SK-N-SH (cell line): ENCODE results near the gene CDK10. TPM values are rescaled to one million over a fixed set of nuclear protein-coding genes. Genes with fewer than 3 reads are reported as not detected.

Source experiments
- CTCF ChIA-PET: fragments of 300-600, 350-600 bp; formaldehyde crosslinking; extraction: SDS; loops from one replicate; lab custom pipeline; 2021; lab: Yijun Ruan, JAX
- POLR2A ChIA-PET: fragments of 350-600 bp; sonication (Branson Sonifier 250); formaldehyde crosslinking; extraction: SDS; loops from one replicate; lab custom pipeline; 2020; ENCODE audit warnings: antibody characterized with exemption, inconsistent platforms; lab: Yijun Ruan, JAX
- DNase-seq: peaks from one replicate; pipeline ENCODE4 v3.0.0; 2012
- H2AFZ ChIP-seq: fragments of 200-600 bp; sonication (generic); 2 replicates; pipeline ENCODE4 v1.8.1; 2016; ENCODE audit warnings: antibody characterized with exemption, mild to moderate bottlenecking, low read depth
- H3F3A ChIP-seq: fragments of 200-600 bp; sonication (generic); replicated peaks from 2 replicates; pipeline ENCODE3; 2016; ENCODE audit warnings: antibody characterized with exemption, mild to moderate bottlenecking; ENCODE audit not compliant: insufficient read depth
- H3K27ac ChIP-seq, 2 experiments: fragments of 200-500 bp in 1 of 2; fragments of 200-600 bp in 1 of 2; sonication (Bioruptor generic) in 1 of 2; sonication (generic), shearing (Covaris generic) in 1 of 2; 2 replicates each; pipeline versions ENCODE4 v1.5.1 to v1.6.1; 2014 to 2016; ENCODE audit warnings: low read depth in 2 of 2, inconsistent platforms in 1 of 2, low read length in 1 of 2, mild to moderate bottlenecking in 1 of 2, mixed read lengths in 1 of 2
- H3K27me3 ChIP-seq: fragments of 200-600 bp; sonication (generic), shearing (Covaris generic); 2 replicates; pipeline ENCODE4 v1.6.1; 2016; ENCODE audit warnings: mixed run types; ENCODE audit not compliant: insufficient read depth
- H3K36me3 ChIP-seq, 2 experiments: fragments of 200-500 bp in 1 of 2; fragments of 200-600 bp in 1 of 2; sonication (Bioruptor generic) in 1 of 2; sonication (generic) in 1 of 2; replicated peaks in 1 of 2; 2 replicates each; pipeline versions ENCODE3 to v1.5.1; 2014 to 2016; ENCODE audit warnings: low read length in 1 of 2, mild to moderate bottlenecking in 1 of 2; ENCODE audit not compliant: insufficient read depth in 2 of 2, control insufficient read depth in 1 of 2
- H3K4me1 ChIP-seq, 2 experiments: fragments of 200-500 bp in 1 of 2; fragments of 200-600 bp in 1 of 2; sonication (Bioruptor generic) in 1 of 2; sonication (generic), shearing (Covaris generic) in 1 of 2; 2 replicates each; pipeline versions ENCODE4 v1.5.1 to v1.6.1; 2014 to 2016; ENCODE audit warnings: low read depth in 1 of 2, low read length in 1 of 2, mixed run types in 1 of 2; ENCODE audit not compliant: insufficient read depth in 2 of 2, control insufficient read depth in 1 of 2
- H3K4me2 ChIP-seq: fragments of 200-600 bp; sonication (generic), shearing (Covaris generic); 2 replicates; pipeline ENCODE4 v1.6.1; 2017; ENCODE audit warnings: mixed run types
- H3K4me3 ChIP-seq, 2 experiments: fragments of 200-500 bp in 1 of 2; fragments of 200-600 bp in 1 of 2; sonication (Bioruptor generic) in 1 of 2; sonication (generic), shearing (Covaris generic) in 1 of 2; 2 replicates each; pipeline versions ENCODE4 v1.5.1 to v1.8.1; 2014 to 2016; ENCODE audit warnings: low read depth in 2 of 2, inconsistent platforms in 1 of 2, low read length in 1 of 2, mild to moderate bottlenecking in 1 of 2, mixed read lengths in 1 of 2, moderate library complexity in 1 of 2
- H3K79me2 ChIP-seq: fragments of 200-600 bp; sonication (generic); 2 replicates; pipeline ENCODE4 v1.8.1; 2017; ENCODE audit warnings: mild to moderate bottlenecking; ENCODE audit not compliant: insufficient read depth
- H3K9ac ChIP-seq: fragments of 200-600 bp; sonication (generic); 2 replicates; pipeline ENCODE4 v1.6.1; 2017; ENCODE audit warnings: mixed run types
- H3K9me2 ChIP-seq: fragments of 200-600 bp; sonication (generic); 2 replicates; pipeline ENCODE4 v1.6.1; 2017; ENCODE audit warnings: mixed run types
- H3K9me3 ChIP-seq: fragments of 200-600 bp; sonication (generic); 2 replicates; pipeline ENCODE4 v1.6.1; 2017; ENCODE audit warnings: mixed run types, mild to moderate bottlenecking, moderate library complexity
- H4K20me1 ChIP-seq: fragments of 200-600 bp; sonication (generic); 2 replicates; pipeline ENCODE4 v1.6.1; 2017; ENCODE audit warnings: mild to moderate bottlenecking, mixed run types; ENCODE audit not compliant: insufficient read depth
- CTCF ChIP-seq: fragments of 200-600 bp; sonication (generic); IDR thresholded peaks from 2 replicates; pipeline ENCODE4 v1.6.1; 2017; ENCODE audit warnings: antibody characterized with exemption, mild to moderate bottlenecking, moderate library complexity
- ELF1 ChIP-seq: IDR thresholded peaks from 2 replicates; pipeline ENCODE4 v1.4.0; 2012
- EP300 ChIP-seq, 2 experiments: IDR thresholded peaks; 2 replicates each; pipeline versions ENCODE4 v1.4.0 to v1.6.1; 2012; ENCODE audit warnings: borderline replicate concordance in 1 of 2, low read depth in 1 of 2, low read length in 1 of 2
- FOXM1 ChIP-seq: IDR thresholded peaks from 2 replicates; pipeline ENCODE4 v1.4.0; 2012; ENCODE audit warnings: low read depth, mild to moderate bottlenecking
- GABPA ChIP-seq: IDR thresholded peaks from 2 replicates; pipeline ENCODE4 v1.4.0; 2012; ENCODE audit warnings: low read depth, mild to moderate bottlenecking
- GATA2 ChIP-seq: sonication (generic); formaldehyde crosslinking; IDR thresholded peaks from 2 replicates; pipeline ENCODE4 v1.5.0; 2020; ENCODE audit warnings: mild to moderate bottlenecking, missing genetic modification reagents
- MEF2A ChIP-seq: IDR thresholded peaks from 2 replicates; pipeline ENCODE4 v1.4.0; 2012; ENCODE audit warnings: low read depth, borderline replicate concordance
- MXI1 ChIP-seq: IDR thresholded peaks from 2 replicates; pipeline ENCODE4 v1.6.1; 2012; ENCODE audit warnings: mild to moderate bottlenecking, low read depth, low read length, improper control_type of control experiment
- NFIC ChIP-seq: IDR thresholded peaks from 2 replicates; pipeline ENCODE4 v1.4.0; 2012; ENCODE audit warnings: borderline replicate concordance
- NRF1 ChIP-seq: IDR thresholded peaks from 2 replicates; pipeline ENCODE4 v1.6.1; 2012; ENCODE audit warnings: low read depth, mild to moderate bottlenecking, low read length
- PBX3 ChIP-seq: IDR thresholded peaks from 2 replicates; pipeline ENCODE4; 2012
- RAD21 ChIP-seq: IDR thresholded peaks from 2 replicates; pipeline ENCODE4 v1.6.1; 2012; ENCODE audit warnings: mild to moderate bottlenecking, low read length
- RCOR1 ChIP-seq: fragments of 150-350 bp; IDR thresholded peaks from 2 replicates; pipeline ENCODE4 v1.6.1; 2017; ENCODE audit warnings: antibody characterized with exemption, low read length
- RFX5 ChIP-seq: IDR thresholded peaks from 2 replicates; pipeline ENCODE4 v1.6.1; 2012; ENCODE audit warnings: mild to moderate bottlenecking, improper control_type of control experiment, low read length
- RXRA ChIP-seq: IDR thresholded peaks from 2 replicates; pipeline ENCODE4 v1.4.0; 2012; ENCODE audit warnings: low read depth, mild to moderate bottlenecking, borderline replicate concordance
- TAF1 ChIP-seq: IDR thresholded peaks from 2 replicates; pipeline ENCODE4 v1.6.1; 2012; ENCODE audit warnings: low read depth, mild to moderate bottlenecking, low read length, moderate library complexity, borderline replicate concordance
- YY1 ChIP-seq: IDR thresholded peaks from 2 replicates; pipeline ENCODE4 v1.4.0; 2012; ENCODE audit warnings: low read depth, mild to moderate bottlenecking
- WGBS: methylation state at CpG from one replicate; pipeline ENCODE4 v1.1.6; 2017; ENCODE audit warnings: low lambda C conversion rate; 5-methylcytosine and 5-hydroxymethylcytosine counted together
- polyA plus RNA-seq, 3 experiments: library from polyadenylated mRNA; depleted of rRNA; stranded (reverse); fragments of >200 nt; gene quantifications; 2 replicates each; pipeline ENCODE4 v1.2.3, GENCODE V29; 2012
- TF ChIP-seq, protein P1 (sequence below): IDR thresholded peaks from 2 replicates; pipeline ENCODE4 v1.4.0; 2012; ENCODE audit warnings: low read depth
- TF ChIP-seq, protein P2 (sequence below): fragments of 150-350 bp; IDR thresholded peaks from 2 replicates; pipeline ENCODE4 v1.6.1; 2017; ENCODE audit warnings: antibody characterized with exemption, low read length, low read depth, borderline replicate concordance
- TF ChIP-seq, protein P3 (sequence below): fragments of 150-350 bp; IDR thresholded peaks from 2 replicates; pipeline ENCODE4 v1.6.1; 2016; ENCODE audit warnings: mild to moderate bottlenecking, low read depth, low read length

Gene CDK10
- polyA plus RNA-seq, 1 of the 3 experiments (the other 2 are of a cell fraction), result 84.7 TPM

DNA sequence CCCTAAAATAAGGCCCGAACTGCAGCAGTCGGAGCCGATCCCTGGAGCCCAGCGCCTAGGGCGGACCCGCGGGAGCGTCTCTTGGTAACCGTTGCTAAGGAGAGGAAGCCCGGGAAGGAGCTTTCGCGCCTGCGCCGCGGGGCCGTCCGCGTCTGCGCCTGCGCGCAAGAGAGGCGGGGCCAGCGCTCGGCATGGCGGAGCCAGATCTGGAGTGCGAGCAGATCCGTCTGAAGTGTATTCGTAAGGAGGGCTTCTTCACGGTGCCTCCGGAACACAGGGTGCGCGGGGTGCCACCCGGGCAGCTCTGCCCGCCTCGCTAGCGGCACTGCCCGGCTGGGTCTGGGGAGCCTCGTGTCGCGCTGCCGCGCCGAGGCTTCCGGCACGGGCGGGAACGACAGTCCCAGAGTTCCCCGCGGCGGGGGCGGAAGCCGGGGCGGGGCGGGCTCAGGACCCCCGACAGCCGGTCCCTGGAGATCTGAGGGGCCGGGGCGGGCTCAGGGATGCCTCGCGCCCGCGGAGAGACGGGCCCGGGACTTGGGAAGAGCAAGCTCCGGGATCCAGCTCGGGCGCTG, at the start of gene CDK10 (continued):
- peak; percentile 88 for TF ChIP-seq YY1
- no peak for TF ChIP-seq FOXM1
- no peak for TF ChIP-seq MEF2A
- TF ChIP-seq NRF1, result peak; percentile 90
- TF ChIP-seq PBX3, result no peak
- TF ChIP-seq RCOR1, result no peak
- TF ChIP-seq MXI1, result peak; percentile 71
- TF ChIP-seq TAF1, result peak; percentile 79
- TF ChIP-seq RFX5, result no peak
- no peak for TF ChIP-seq EP300 (IDR thresholded peaks at IDR 0.05; ENCODE audit: borderline replicate concordance in 1 of 2, low read depth in 1 of 2, low read length in 1 of 2)
- TF ChIP-seq GATA2, result no peak
- peak; percentile 62 for TF ChIP-seq GABPA
- TF ChIP-seq ELF1, result peak; percentile 73
- TF ChIP-seq RAD21, result no peak

GRCh38 chr16:89637379-89637778, 49.1 kb upstream of the CDK10 start:
- no peaks in the 10 kb centered on the region for H4K20me1 ChIP-seq
- no peaks in the 10 kb centered on the region for H3K27me3 ChIP-seq
- POLR2A ChIA-PET, result no interaction called here
- 66% methylated on average over 7 of the region's 10 CpGs for WGBS
- H3K27ac ChIP-seq, result no peak overlapping the region
- no peaks in the 10 kb centered on the region for H3K9me2 ChIP-seq
- H2AFZ ChIP-seq, result no peak overlapping the region
- H3F3A ChIP-seq, result peaks cover 16% of the 10 kb centered on the region
- no peak for DNase-seq
- H3K36me3 ChIP-seq, result no peaks in the 10 kb centered on the region
- H3K4me2 ChIP-seq, result no peak overlapping the region
- no peaks in the 10 kb centered on the region for H3K9me3 ChIP-seq
- no peak overlapping the region for H3K4me3 ChIP-seq
- TF ChIP-seq, protein P1, sequence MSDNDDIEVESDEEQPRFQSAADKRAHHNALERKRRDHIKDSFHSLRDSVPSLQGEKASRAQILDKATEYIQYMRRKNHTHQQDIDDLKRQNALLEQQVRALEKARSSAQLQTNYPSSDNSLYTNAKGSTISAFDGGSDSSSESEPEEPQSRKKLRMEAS, result no peak
- TF ChIP-seq CTCF (no peak), RXRA (no peak), NRF1 (no peak), NFIC (no peak)
- TF ChIP-seq, protein P2, sequence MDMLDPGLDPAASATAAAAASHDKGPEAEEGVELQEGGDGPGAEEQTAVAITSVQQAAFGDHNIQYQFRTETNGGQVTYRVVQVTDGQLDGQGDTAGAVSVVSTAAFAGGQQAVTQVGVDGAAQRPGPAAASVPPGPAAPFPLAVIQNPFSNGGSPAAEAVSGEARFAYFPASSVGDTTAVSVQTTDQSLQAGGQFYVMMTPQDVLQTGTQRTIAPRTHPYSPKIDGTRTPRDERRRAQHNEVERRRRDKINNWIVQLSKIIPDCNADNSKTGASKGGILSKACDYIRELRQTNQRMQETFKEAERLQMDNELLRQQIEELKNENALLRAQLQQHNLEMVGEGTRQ, result no peak
- TF ChIP-seq, protein P3, sequence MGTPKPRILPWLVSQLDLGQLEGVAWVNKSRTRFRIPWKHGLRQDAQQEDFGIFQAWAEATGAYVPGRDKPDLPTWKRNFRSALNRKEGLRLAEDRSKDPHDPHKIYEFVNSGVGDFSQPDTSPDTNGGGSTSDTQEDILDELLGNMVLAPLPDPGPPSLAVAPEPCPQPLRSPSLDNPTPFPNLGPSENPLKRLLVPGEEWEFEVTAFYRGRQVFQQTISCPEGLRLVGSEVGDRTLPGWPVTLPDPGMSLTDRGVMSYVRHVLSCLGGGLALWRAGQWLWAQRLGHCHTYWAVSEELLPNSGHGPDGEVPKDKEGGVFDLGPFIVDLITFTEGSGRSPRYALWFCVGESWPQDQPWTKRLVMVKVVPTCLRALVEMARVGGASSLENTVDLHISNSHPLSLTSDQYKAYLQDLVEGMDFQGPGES, result no peak
- H3K9ac ChIP-seq, result no peak overlapping the region
- no peaks in the 10 kb centered on the region for H3K79me2 ChIP-seq
- CTCF ChIA-PET, result interaction anchor here (1.2 to 1.8 kb wide), 3 partner anchors 16 to 72 kb away, joined by 4 to 6 read pairs (median 5); no protein-coding TSS in a partner anchor
- H3K4me1 ChIP-seq, result peaks cover 9 to 13% of the 10 kb centered on the region in 2 experiments; a peak in 3 of 4 replicates
